ENCODE measurements around the gene NMS. TPM values are rescaled to one million over a fixed set of nuclear protein-coding genes. Genes with fewer than 3 reads are reported as not detected.

The NMS gene
- total RNA-seq, 1 donor from 2014 or later, result not detected

GRCh38 chr2:100526868-100527267 lies 56.6 kb downstream of the NMS start:
- H3K4me3 ChIP-seq, result no peak overlapping the region
- intact Hi-C loops (cut with DNase I), result no loop called here
- no peaks in the 10 kb centered on the region for H3K27me3 ChIP-seq
- DNase-seq (ENCODE audit: low spot score in 2 of 2), result no peak
- H3K4me1 ChIP-seq, result no peaks in the 10 kb centered on the region
- no peak overlapping the region for H3K27ac ChIP-seq
- H3K36me3 ChIP-seq, result no peaks in the 10 kb centered on the region
- H3K9me3 ChIP-seq, result no peaks in the 10 kb centered on the region
- no peak for TF ChIP-seq CTCF (IDR thresholded peaks at IDR 0.05)

GRCh38 chr2:100527440-100528015 lies 57.2 kb downstream of the NMS start:
- Histone ChIP-seq H3K36me3 (no peaks in the 10 kb centered on the region), H3K4me1 (no peaks in the 10 kb centered on the region), H3K4me3 (no peak overlapping the region), H3K27me3 (no peaks in the 10 kb centered on the region), H3K9me3 (no peaks in the 10 kb centered on the region), H3K27ac (no peak overlapping the region)
- intact Hi-C loops (cut with DNase I), result no loop called here
- DNase-seq (ENCODE audit: low spot score in 2 of 2), result no peak
- no peak for TF ChIP-seq CTCF (IDR thresholded peaks at IDR 0.05)

GRCh38 chr2:100529176-100529575 lies 58.9 kb downstream of the NMS start:
- H3K4me1 ChIP-seq, result no peaks in the 10 kb centered on the region
- no peak for TF ChIP-seq CTCF (IDR thresholded peaks at IDR 0.05)
- DNase-seq (ENCODE audit: low spot score in 2 of 2), result no peak
- H3K4me3 ChIP-seq, result no peak overlapping the region
- intact Hi-C loops (cut with DNase I), result no loop called here
- no peaks in the 10 kb centered on the region for H3K27me3 ChIP-seq
- H3K36me3 ChIP-seq, result no peaks in the 10 kb centered on the region
- no peaks in the 10 kb centered on the region for H3K9me3 ChIP-seq
- no peak overlapping the region for H3K27ac ChIP-seq

GRCh38 chr2:100529900-100530299 lies 59.6 kb downstream of the NMS start:
- DNase-seq (ENCODE audit: low spot score in 2 of 2), result no peak
- TF ChIP-seq CTCF (IDR thresholded peaks at IDR 0.05), result no peak
- H3K27me3 ChIP-seq, result no peaks in the 10 kb centered on the region

More at GRCh38 chr2:100529900-100530299, 59.6 kb downstream of the NMS start:
- intact Hi-C loops (cut with DNase I), result no loop called here
- Histone ChIP-seq H3K4me3 (no peak overlapping the region), H3K9me3 (no peaks in the 10 kb centered on the region), H3K27ac (no peak overlapping the region), H3K4me1 (no peaks in the 10 kb centered on the region), H3K36me3 (no peaks in the 10 kb centered on the region)

Other genes with a start within 250 kb of the NMS start
- 7.6 TPM for gene LONRF2, start 148.0 kb upstream of the NMS start, total RNA-seq
- gene CHST10, start 52.8 kb upstream of the NMS start, total RNA-seq, result 4.9 TPM
- 8.1 TPM for gene PDCL3, start 92.5 kb downstream of the NMS start, total RNA-seq

All from ascending aorta (tissue), 2 donors.